SK-N-SH (cell line): ENCODE data around the gene TEX38. TPM values are rescaled to one million over a fixed set of nuclear protein-coding genes. Genes with fewer than 3 reads are reported as not detected.

Experiments used
- CTCF ChIA-PET: fragments of 300-600, 350-600 bp; formaldehyde crosslinking; extraction: SDS; loops from one replicate; lab custom pipeline; 2021; lab: Yijun Ruan, JAX
- POLR2A ChIA-PET: fragments of 350-600 bp; sonication (Branson Sonifier 250); formaldehyde crosslinking; extraction: SDS; loops from one replicate; lab custom pipeline; 2020; ENCODE audit warnings: antibody characterized with exemption, inconsistent platforms; lab: Yijun Ruan, JAX
- DNase-seq: peaks from one replicate; pipeline ENCODE4 v3.0.0; 2012
- H2AFZ ChIP-seq: fragments of 200-600 bp; sonication (generic); 2 replicates; pipeline ENCODE4 v1.8.1; 2016; ENCODE audit warnings: antibody characterized with exemption, mild to moderate bottlenecking, low read depth
- H3F3A ChIP-seq: fragments of 200-600 bp; sonication (generic); replicated peaks from 2 replicates; pipeline ENCODE3; 2016; ENCODE audit warnings: antibody characterized with exemption, mild to moderate bottlenecking; ENCODE audit not compliant: insufficient read depth
- H3K27ac ChIP-seq, 2 experiments: fragments of 200-500 bp in 1 of 2; fragments of 200-600 bp in 1 of 2; sonication (Bioruptor generic) in 1 of 2; sonication (generic), shearing (Covaris generic) in 1 of 2; 2 replicates each; pipeline versions ENCODE4 v1.5.1 to v1.6.1; 2014 to 2016; ENCODE audit warnings: low read depth in 2 of 2, inconsistent platforms in 1 of 2, low read length in 1 of 2, mild to moderate bottlenecking in 1 of 2, mixed read lengths in 1 of 2
- H3K27me3 ChIP-seq: fragments of 200-600 bp; sonication (generic), shearing (Covaris generic); 2 replicates; pipeline ENCODE4 v1.6.1; 2016; ENCODE audit warnings: mixed run types; ENCODE audit not compliant: insufficient read depth
- H3K36me3 ChIP-seq, 2 experiments: fragments of 200-500 bp in 1 of 2; fragments of 200-600 bp in 1 of 2; sonication (Bioruptor generic) in 1 of 2; sonication (generic) in 1 of 2; replicated peaks in 1 of 2; 2 replicates each; pipeline versions ENCODE3 to v1.5.1; 2014 to 2016; ENCODE audit warnings: low read length in 1 of 2, mild to moderate bottlenecking in 1 of 2; ENCODE audit not compliant: insufficient read depth in 2 of 2, control insufficient read depth in 1 of 2
- H3K4me1 ChIP-seq, 2 experiments: fragments of 200-500 bp in 1 of 2; fragments of 200-600 bp in 1 of 2; sonication (Bioruptor generic) in 1 of 2; sonication (generic), shearing (Covaris generic) in 1 of 2; 2 replicates each; pipeline versions ENCODE4 v1.5.1 to v1.6.1; 2014 to 2016; ENCODE audit warnings: low read depth in 1 of 2, low read length in 1 of 2, mixed run types in 1 of 2; ENCODE audit not compliant: insufficient read depth in 2 of 2, control insufficient read depth in 1 of 2
- H3K4me2 ChIP-seq: fragments of 200-600 bp; sonication (generic), shearing (Covaris generic); 2 replicates; pipeline ENCODE4 v1.6.1; 2017; ENCODE audit warnings: mixed run types
- H3K4me3 ChIP-seq, 2 experiments: fragments of 200-500 bp in 1 of 2; fragments of 200-600 bp in 1 of 2; sonication (Bioruptor generic) in 1 of 2; sonication (generic), shearing (Covaris generic) in 1 of 2; 2 replicates each; pipeline versions ENCODE4 v1.5.1 to v1.8.1; 2014 to 2016; ENCODE audit warnings: low read depth in 2 of 2, inconsistent platforms in 1 of 2, low read length in 1 of 2, mild to moderate bottlenecking in 1 of 2, mixed read lengths in 1 of 2, moderate library complexity in 1 of 2
- H3K79me2 ChIP-seq: fragments of 200-600 bp; sonication (generic); 2 replicates; pipeline ENCODE4 v1.8.1; 2017; ENCODE audit warnings: mild to moderate bottlenecking; ENCODE audit not compliant: insufficient read depth
- H3K9ac ChIP-seq: fragments of 200-600 bp; sonication (generic); 2 replicates; pipeline ENCODE4 v1.6.1; 2017; ENCODE audit warnings: mixed run types
- H3K9me2 ChIP-seq: fragments of 200-600 bp; sonication (generic); 2 replicates; pipeline ENCODE4 v1.6.1; 2017; ENCODE audit warnings: mixed run types
- H3K9me3 ChIP-seq: fragments of 200-600 bp; sonication (generic); 2 replicates; pipeline ENCODE4 v1.6.1; 2017; ENCODE audit warnings: mixed run types, mild to moderate bottlenecking, moderate library complexity
- H4K20me1 ChIP-seq: fragments of 200-600 bp; sonication (generic); 2 replicates; pipeline ENCODE4 v1.6.1; 2017; ENCODE audit warnings: mild to moderate bottlenecking, mixed run types; ENCODE audit not compliant: insufficient read depth
- CHD2 ChIP-seq: fragments of 150-350 bp; IDR thresholded peaks from 2 replicates; pipeline ENCODE4 v1.6.1; 2018; ENCODE audit warnings: low read length; ENCODE audit not compliant: partially characterized antibody
- ELF1 ChIP-seq: IDR thresholded peaks from 2 replicates; pipeline ENCODE4 v1.4.0; 2012
- EP300 ChIP-seq, 2 experiments: IDR thresholded peaks; 2 replicates each; pipeline versions ENCODE4 v1.4.0 to v1.6.1; 2012; ENCODE audit warnings: borderline replicate concordance in 1 of 2, low read depth in 1 of 2, low read length in 1 of 2
- EZH2phosphoT487 ChIP-seq: fragments of 200-600 bp; sonication (generic); IDR thresholded peaks from 2 replicates; pipeline ENCODE4 v1.6.1; 2017; ENCODE audit warnings: low read depth, mixed run types, mild to moderate bottlenecking, antibody characterized with exemption, moderate library complexity, borderline replicate concordance
- FOSL2 ChIP-seq: IDR thresholded peaks from 2 replicates; pipeline ENCODE4 v1.4.0; 2012; ENCODE audit warnings: low read depth, mild to moderate bottlenecking, moderate library complexity, borderline replicate concordance
- FOXJ3 ChIP-seq: sonication (generic); formaldehyde crosslinking; IDR thresholded peaks from 2 replicates; pipeline ENCODE4 v1.5.1; 2020; ENCODE audit warnings: mild to moderate bottlenecking, missing genetic modification reagents
- FOXM1 ChIP-seq: IDR thresholded peaks from 2 replicates; pipeline ENCODE4 v1.4.0; 2012; ENCODE audit warnings: low read depth, mild to moderate bottlenecking
- GABPA ChIP-seq: IDR thresholded peaks from 2 replicates; pipeline ENCODE4 v1.4.0; 2012; ENCODE audit warnings: low read depth, mild to moderate bottlenecking
- GATA2 ChIP-seq: sonication (generic); formaldehyde crosslinking; IDR thresholded peaks from 2 replicates; pipeline ENCODE4 v1.5.0; 2020; ENCODE audit warnings: mild to moderate bottlenecking, missing genetic modification reagents
- MEF2A ChIP-seq: IDR thresholded peaks from 2 replicates; pipeline ENCODE4 v1.4.0; 2012; ENCODE audit warnings: low read depth, borderline replicate concordance
- NFIC ChIP-seq: IDR thresholded peaks from 2 replicates; pipeline ENCODE4 v1.4.0; 2012; ENCODE audit warnings: borderline replicate concordance
- PBX3 ChIP-seq: IDR thresholded peaks from 2 replicates; pipeline ENCODE4; 2012
- POLR2AphosphoS5 ChIP-seq: IDR thresholded peaks from 2 replicates; pipeline ENCODE4 v1.6.1; 2012; ENCODE audit warnings: low read depth, low read length
- RAD21 ChIP-seq: IDR thresholded peaks from 2 replicates; pipeline ENCODE4 v1.6.1; 2012; ENCODE audit warnings: mild to moderate bottlenecking, low read length
- RCOR1 ChIP-seq: fragments of 150-350 bp; IDR thresholded peaks from 2 replicates; pipeline ENCODE4 v1.6.1; 2017; ENCODE audit warnings: antibody characterized with exemption, low read length
- SIN3A ChIP-seq: IDR thresholded peaks from 2 replicates; pipeline ENCODE4 v1.6.1; 2012; ENCODE audit warnings: low read depth, mild to moderate bottlenecking, low read length, moderate library complexity, borderline replicate concordance
- TCF12 ChIP-seq: IDR thresholded peaks from 2 replicates; pipeline ENCODE4 v1.4.0; 2012
- TEAD4 ChIP-seq: IDR thresholded peaks from 2 replicates; pipeline ENCODE4 v1.4.0; 2012; ENCODE audit warnings: mild to moderate bottlenecking, borderline replicate concordance; ENCODE audit not compliant: insufficient read depth
- USF2 ChIP-seq: fragments of 150-350 bp; IDR thresholded peaks from 2 replicates; pipeline ENCODE4 v1.6.1; 2017; ENCODE audit warnings: antibody characterized with exemption, low read length, low read depth, borderline replicate concordance
- WGBS: methylation state at CpG from one replicate; pipeline ENCODE4 v1.1.6; 2017; ENCODE audit warnings: low lambda C conversion rate; 5-methylcytosine and 5-hydroxymethylcytosine counted together
- polyA plus RNA-seq, 3 experiments: library from polyadenylated mRNA; depleted of rRNA; stranded (reverse); fragments of >200 nt; gene quantifications; 2 replicates each; pipeline ENCODE4 v1.2.3, GENCODE V29; 2012
- TF ChIP-seq, protein P1 (sequence below): IDR thresholded peaks from 2 replicates; pipeline ENCODE4 v1.4.0; 2012; ENCODE audit warnings: low read depth
- TF ChIP-seq, protein P2 (sequence below): IDR thresholded peaks from 2 replicates; pipeline ENCODE4 v1.4.0; 2012; ENCODE audit warnings: low read depth, borderline replicate concordance
- TF ChIP-seq, protein P3 (sequence below): fragments of 150-350 bp; IDR thresholded peaks from 2 replicates; pipeline ENCODE4 v1.6.1; 2016; ENCODE audit warnings: mild to moderate bottlenecking, low read depth, low read length
- TF ChIP-seq, protein P4 (sequence below): fragments of 200-600 bp; sonication (generic); IDR thresholded peaks from 2 replicates; pipeline ENCODE4 v1.6.1; 2017; ENCODE audit warnings: antibody characterized with exemption, mild to moderate bottlenecking, moderate library complexity
- TF ChIP-seq, protein P5 (sequence below): IDR thresholded peaks from 2 replicates; pipeline ENCODE4 v1.4.0; 2012; ENCODE audit warnings: low read depth, borderline replicate concordance

Gene TEX38
- polyA plus RNA-seq, 1 of the 3 experiments (the other 2 are of a cell fraction) = 0.07 TPM

- H2AFZ ChIP-seq = peak within 1 kb of the TSS; percentile 90
- H3K4me3 ChIP-seq = peak within 1 kb of the TSS; percentile 86 to 98
- no peaks in the 10 kb centered on the region for H3K9me2 ChIP-seq
- peak within 1 kb of the TSS; percentile 50 to 62; a peak in 2 of 4 replicates for H3K27ac ChIP-seq
- ChIA-PET CTCF (interaction anchor here (0.7 to 2.3 kb wide), 6 partner anchors 9 to 277 kb away, joined by 3 to 15 read pairs (median 4); no protein-coding TSS in a partner anchor), POLR2A (interaction anchor here (1.5 kb wide), 1 partner anchor 51 kb away, joined by 4 read pairs; no protein-coding TSS in a partner anchor)
- H3F3A ChIP-seq = no peaks in the 10 kb centered on the region
- WGBS = 7% methylated on average over 14 of the region's 85 CpGs
- DNase-seq = peak; percentile 98
- H3K36me3 ChIP-seq = peaks cover 16 to 22% of the 10 kb centered on the region in 2 experiments
- peaks cover 15 to 17% of the 10 kb centered on the region in 2 experiments for H3K4me1 ChIP-seq
- peaks cover 18% of the 10 kb centered on the region; the same call in 1 of the 2 replicates for H4K20me1 ChIP-seq
- no peaks in the 10 kb centered on the region for H3K9me3 ChIP-seq
- H3K79me2 ChIP-seq = peaks cover 33% of the 10 kb centered on the region
- H3K4me2 ChIP-seq = peak within 1 kb of the TSS; percentile 99
- H3K27me3 ChIP-seq = no peaks in the 10 kb centered on the region
- H3K9ac ChIP-seq = peak within 1 kb of the TSS; percentile 93
- TF ChIP-seq, protein P1, sequence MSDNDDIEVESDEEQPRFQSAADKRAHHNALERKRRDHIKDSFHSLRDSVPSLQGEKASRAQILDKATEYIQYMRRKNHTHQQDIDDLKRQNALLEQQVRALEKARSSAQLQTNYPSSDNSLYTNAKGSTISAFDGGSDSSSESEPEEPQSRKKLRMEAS = no peak
- peak; percentile 71; the same call in 1 of the 2 replicates for TF ChIP-seq NFIC
- TF ChIP-seq FOSL2 = no peak
- TF ChIP-seq GATA2 (CRISPR knock-in tag) = no peak
- TF ChIP-seq CHD2 = peak; percentile 74
- no peak; the same call in 1 of the 2 replicates for TF ChIP-seq PBX3
- no peak for TF ChIP-seq TEAD4
- TF ChIP-seq, protein P2, sequence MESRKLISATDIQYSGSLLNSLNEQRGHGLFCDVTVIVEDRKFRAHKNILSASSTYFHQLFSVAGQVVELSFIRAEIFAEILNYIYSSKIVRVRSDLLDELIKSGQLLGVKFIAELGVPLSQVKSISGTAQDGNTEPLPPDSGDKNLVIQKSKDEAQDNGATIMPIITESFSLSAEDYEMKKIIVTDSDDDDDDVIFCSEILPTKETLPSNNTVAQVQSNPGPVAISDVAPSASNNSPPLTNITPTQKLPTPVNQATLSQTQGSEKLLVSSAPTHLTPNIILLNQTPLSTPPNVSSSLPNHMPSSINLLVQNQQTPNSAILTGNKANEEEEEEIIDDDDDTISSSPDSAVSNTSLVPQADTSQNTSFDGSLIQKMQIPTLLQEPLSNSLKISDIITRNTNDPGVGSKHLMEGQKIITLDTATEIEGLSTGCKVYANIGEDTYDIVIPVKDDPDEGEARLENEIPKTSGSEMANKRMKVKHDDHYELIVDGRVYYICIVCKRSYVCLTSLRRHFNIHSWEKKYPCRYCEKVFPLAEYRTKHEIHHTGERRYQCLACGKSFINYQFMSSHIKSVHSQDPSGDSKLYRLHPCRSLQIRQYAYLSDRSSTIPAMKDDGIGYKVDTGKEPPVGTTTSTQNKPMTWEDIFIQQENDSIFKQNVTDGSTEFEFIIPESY = no peak
- TF ChIP-seq, protein P3, sequence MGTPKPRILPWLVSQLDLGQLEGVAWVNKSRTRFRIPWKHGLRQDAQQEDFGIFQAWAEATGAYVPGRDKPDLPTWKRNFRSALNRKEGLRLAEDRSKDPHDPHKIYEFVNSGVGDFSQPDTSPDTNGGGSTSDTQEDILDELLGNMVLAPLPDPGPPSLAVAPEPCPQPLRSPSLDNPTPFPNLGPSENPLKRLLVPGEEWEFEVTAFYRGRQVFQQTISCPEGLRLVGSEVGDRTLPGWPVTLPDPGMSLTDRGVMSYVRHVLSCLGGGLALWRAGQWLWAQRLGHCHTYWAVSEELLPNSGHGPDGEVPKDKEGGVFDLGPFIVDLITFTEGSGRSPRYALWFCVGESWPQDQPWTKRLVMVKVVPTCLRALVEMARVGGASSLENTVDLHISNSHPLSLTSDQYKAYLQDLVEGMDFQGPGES = no peak
- TF ChIP-seq MEF2A = no peak
- 0 out of 4 replicates have a peak, but pooled peaks of 1 of the 2 experiments have one; percentile 42 for TF ChIP-seq EP300 (IDR thresholded peaks at IDR 0.05; ENCODE audit: borderline replicate concordance in 1 of 2, low read depth in 1 of 2, low read length in 1 of 2)
- no peak for TF ChIP-seq TCF12
- no peak for TF ChIP-seq FOXM1
- no peak for TF ChIP-seq RAD21
- TF ChIP-seq, protein P4, sequence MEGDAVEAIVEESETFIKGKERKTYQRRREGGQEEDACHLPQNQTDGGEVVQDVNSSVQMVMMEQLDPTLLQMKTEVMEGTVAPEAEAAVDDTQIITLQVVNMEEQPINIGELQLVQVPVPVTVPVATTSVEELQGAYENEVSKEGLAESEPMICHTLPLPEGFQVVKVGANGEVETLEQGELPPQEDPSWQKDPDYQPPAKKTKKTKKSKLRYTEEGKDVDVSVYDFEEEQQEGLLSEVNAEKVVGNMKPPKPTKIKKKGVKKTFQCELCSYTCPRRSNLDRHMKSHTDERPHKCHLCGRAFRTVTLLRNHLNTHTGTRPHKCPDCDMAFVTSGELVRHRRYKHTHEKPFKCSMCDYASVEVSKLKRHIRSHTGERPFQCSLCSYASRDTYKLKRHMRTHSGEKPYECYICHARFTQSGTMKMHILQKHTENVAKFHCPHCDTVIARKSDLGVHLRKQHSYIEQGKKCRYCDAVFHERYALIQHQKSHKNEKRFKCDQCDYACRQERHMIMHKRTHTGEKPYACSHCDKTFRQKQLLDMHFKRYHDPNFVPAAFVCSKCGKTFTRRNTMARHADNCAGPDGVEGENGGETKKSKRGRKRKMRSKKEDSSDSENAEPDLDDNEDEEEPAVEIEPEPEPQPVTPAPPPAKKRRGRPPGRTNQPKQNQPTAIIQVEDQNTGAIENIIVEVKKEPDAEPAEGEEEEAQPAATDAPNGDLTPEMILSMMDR = no peak
- TF ChIP-seq FOXJ3 (CRISPR knock-in tag) = no peak
- peak; percentile 17 for TF ChIP-seq POLR2AphosphoS5
- TF ChIP-seq GABPA = no peak; the same call in 1 of the 2 replicates
- no peak for TF ChIP-seq EZH2phosphoT487
- TF ChIP-seq ELF1 = peak; percentile 91
- no peak for TF ChIP-seq USF2
- no peak for TF ChIP-seq RCOR1
- TF ChIP-seq, protein P5, sequence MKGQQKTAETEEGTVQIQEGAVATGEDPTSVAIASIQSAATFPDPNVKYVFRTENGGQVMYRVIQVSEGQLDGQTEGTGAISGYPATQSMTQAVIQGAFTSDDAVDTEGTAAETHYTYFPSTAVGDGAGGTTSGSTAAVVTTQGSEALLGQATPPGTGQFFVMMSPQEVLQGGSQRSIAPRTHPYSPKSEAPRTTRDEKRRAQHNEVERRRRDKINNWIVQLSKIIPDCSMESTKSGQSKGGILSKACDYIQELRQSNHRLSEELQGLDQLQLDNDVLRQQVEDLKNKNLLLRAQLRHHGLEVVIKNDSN = no peak
- TF ChIP-seq SIN3A = no peak
Observed at GRCh38 chr1:46718727-46719622, 47.3 kb downstream of the TEX38 start, which contains the start of gene EFCAB14. TSS of gene EFCAB14 (minus strand) at chr1:46719114. CDS start at chr1:46718087, 1,027 bp downstream.
